Motor neuron (in vitro differentiated cells): Measurements from ENCODE around the gene TRH. TPM values are rescaled to one million over a fixed set of nuclear protein-coding genes. Genes with fewer than 3 reads are reported as not detected.
"Not testable (repeated sequence)": the region's sequence is repeated elsewhere in the genome, so short reads cannot be mapped to it uniquely, and the experiment has no call there.

Experiments
- ATAC-seq, 8 experiments: fragments of 200-7000 bp; cut with Tn5 transposase; replicated peaks in 6 of 8; 2 replicates each; pipeline ENCODE4 v1.8.0; 2021; ENCODE audit warnings: mild to moderate bottlenecking in 8 of 8, moderate library complexity in 8 of 8
- H3K27ac ChIP-seq, 2 donors: fragments of 250-450 bp; sonication (Bioruptor Pico); 2 replicates each; pipeline ENCODE4 v1.9.0; 2021; ENCODE audit warnings: antibody characterized with exemption in 2 of 2, mild to moderate bottlenecking in 2 of 2, moderate library complexity in 1 of 2
- H3K4me1 ChIP-seq, 2 donors: fragments of 250-450 bp; sonication (Bioruptor Pico); replicated peaks in 1 of 2; 2 replicates each; pipeline ENCODE4 v1.6.1; 2021; ENCODE audit warnings: antibody characterized with exemption in 2 of 2, mild to moderate bottlenecking in 2 of 2, moderate library complexity in 1 of 2
- H3K4me3 ChIP-seq, 5 donors: fragments of 250-450 bp; sonication (Bioruptor Pico); 2 replicates each; pipeline ENCODE4 v1.9.0; 2021; ENCODE audit warnings: antibody characterized with exemption in 5 of 5, mild to moderate bottlenecking in 5 of 5, moderate library complexity in 4 of 5
- WGBS, 10 experiments: fragments of 450-650 bp; shearing (Covaris generic); methylation state at CpG; one replicate each; pipeline ENCODE4 v1.0.0; 2022; 5-methylcytosine and 5-hydroxymethylcytosine counted together
- in situ Hi-C, 9 experiments: fragments of 400-800 bp; cut with MboI; loops; one replicate each; pipeline ENCODE4 v1.15.0; 2021; ENCODE audit warnings: low sequenced_read_pairs in 9 of 9, low pct_unique_long_range_greater_than_20kb in 2 of 9; ENCODE audit not compliant: unreplicated experiment in 9 of 9
- total RNA-seq, 8 experiments: library from RNA; unstranded; fragments of 300-600 nt; gene quantifications; 2 replicates each; pipeline versions ENCODE4 v1.2.3 to v1.2.4, GENCODE V29; 2022

The TRH gene
- total RNA-seq, 8 experiments from 2014 or later, result 0.31 to 57.2 (median 2.3) TPM

- WGBS, 10 experiments, result 40 to 100% methylated on average over 1 of the region's 10 CpGs; no CpG with 5 or more reads in 8 of the 10 experiments
- Histone ChIP-seq H3K4me1 (peaks cover 16 to 17% of the 10 kb centered on the region in 2 donors), H3K4me3 (no peak overlapping the region), H3K27ac (no peak overlapping the region)
- in situ Hi-C loops, result no loop called here
- no peak for ATAC-seq
Measured at GRCh38 chr3:129988429-129988828, 13.9 kb downstream of the TRH start.

GRCh38 chr3:129989414-129989813 lies 14.9 kb downstream of the TRH start:
- Histone ChIP-seq H3K27ac (no peak overlapping the region), H3K4me1 (peaks cover 16 to 18% of the 10 kb centered on the region in 2 donors), H3K4me3 (no peak overlapping the region)
- in situ Hi-C loops, result no loop called here
- WGBS, 10 experiments, result 10 to 70% (median 27%) methylated on average over 1 to 6 of the region's 6 CpGs; no CpG with 5 or more reads in 1 of the 10 experiments
- ATAC-seq, result peak in 1 of 8 experiments; percentile 4

GRCh38 chr3:129992781-129993180 lies 18.3 kb downstream of the TRH start:
- H3K27ac ChIP-seq, result peak overlapping the region; percentile 33 to 63
- peak; percentile 82 to 98 (median 97) for ATAC-seq
- no peak overlapping the region for H3K4me3 ChIP-seq
- WGBS, 10 experiments, result 0% methylated on average over 1 of the region's 3 CpGs; no CpG with 5 or more reads in 8 of the 10 experiments
- in situ Hi-C loops, result no loop called here
- peaks cover 16 to 23% of the 10 kb centered on the region in 2 donors for H3K4me1 ChIP-seq

GRCh38 chr3:129994883-129995559 lies 20.5 kb downstream of the TRH start:
- ATAC-seq, result no peak
- Histone ChIP-seq H3K4me1 (peaks cover 12 to 18% of the 10 kb centered on the region in 2 donors), H3K4me3 (no peak overlapping the region), H3K27ac (no peak overlapping the region)
- 13 to 100% (median 70%) methylated on average over 1 to 5 of the region's 5 CpGs; no CpG with 5 or more reads in 1 of the 10 experiments for WGBS, 10 experiments
- in situ Hi-C loops, result no loop called here

- in situ Hi-C loops, result no loop called here
- Histone ChIP-seq H3K27ac (no peak overlapping the region), H3K4me1 (peaks cover 12 to 17% of the 10 kb centered on the region in 2 donors), H3K4me3 (no peak overlapping the region)
- no peak for ATAC-seq
- whole genome bisulfite sequencing, 10 experiments, result 15 to 100% (median 87%) methylated on average over 1 to 3 of the region's 4 CpGs; no CpG with 5 or more reads in 1 of the 10 experiments
Measured at GRCh38 chr3:129996073-129996472, 21.6 kb downstream of the TRH start.

GRCh38 chr3:129999176-129999575 lies 24.7 kb downstream of the TRH start:
- in situ Hi-C loops, ATAC-seq: not testable (repeated sequence)
- WGBS, 10 experiments, result 10% methylated on average over 2 of the region's 5 CpGs; no CpG with 5 or more reads in 9 of the 10 experiments

GRCh38 chr3:130002666-130003598 lies 28.4 kb downstream of the TRH start:
- in situ Hi-C loops, H3K27ac ChIP-seq, ATAC-seq, H3K4me1 ChIP-seq: not testable (repeated sequence)
- H3K4me3 ChIP-seq, result peak overlapping the region; percentile 37 to 49 (median 39)
- no CpG with 5 or more reads among the region's 86 CpGs for WGBS, 10 experiments

More at GRCh38 chr3:129999176-129999575, 24.7 kb downstream of the TRH start:
- H3K4me3 ChIP-seq, H3K27ac ChIP-seq: not testable (repeated sequence)
- H3K4me1 ChIP-seq, result peaks cover 0 to 11% of the 10 kb centered on the region in 2 donors

GRCh38 chr3:130010556-130010955 lies 36.0 kb downstream of the TRH start:
- ATAC-seq, result no peak
- 75 to 87% (median 80%) methylated on average over 1 to 13 of the region's 19 CpGs; no CpG with 5 or more reads in 5 of the 10 experiments for WGBS, 10 experiments
- Histone ChIP-seq H3K27ac (no peak overlapping the region), H3K4me1 (no peaks in the 10 kb centered on the region), H3K4me3 (no peak overlapping the region)
- in situ Hi-C loops, result no loop called here

GRCh38 chr3:130012108-130012507 lies 37.6 kb downstream of the TRH start:
- in situ Hi-C loops, H3K4me3 ChIP-seq, ATAC-seq, H3K4me1 ChIP-seq, H3K27ac ChIP-seq: not testable (repeated sequence)

- WGBS, 10 experiments, result 92 to 100% (median 100%) methylated on average over 1 to 9 of the region's 21 CpGs; no CpG with 5 or more reads in 7 of the 10 experiments
- in situ Hi-C loops, H3K4me3 ChIP-seq, H3K4me1 ChIP-seq, H3K27ac ChIP-seq, ATAC-seq: not testable (repeated sequence)
Measured at GRCh38 chr3:130013246-130013645, 38.7 kb downstream of the TRH start.

GRCh38 chr3:130014526-130014925 lies 40.0 kb downstream of the TRH start:
- Histone ChIP-seq H3K4me3 (no peak overlapping the region), H3K27ac (no peak overlapping the region), H3K4me1 (no peaks in the 10 kb centered on the region)
- in situ Hi-C loops, result no loop called here
- 20 to 100% (median 98%) methylated on average over 1 to 10 of the region's 11 CpGs; no CpG with 5 or more reads in 3 of the 10 experiments for WGBS, 10 experiments
- no peak for ATAC-seq

GRCh38 chr3:130017661-130018060 lies 43.1 kb downstream of the TRH start:
- H3K4me1 ChIP-seq, ATAC-seq, H3K27ac ChIP-seq, H3K4me3 ChIP-seq, in situ Hi-C loops: not testable (repeated sequence)
- 59 to 100% (median 77%) methylated on average over 1 to 9 of the region's 13 CpGs; no CpG with 5 or more reads in 2 of the 10 experiments for WGBS, 10 experiments
